IPS-15b (cell line): ENCODE results near the gene OR6J1.
"Not testable (repeated sequence)": the region's sequence is repeated elsewhere in the genome, so short reads cannot be mapped to it uniquely, and the experiment has no call there.

Experiments used
- H3K27me3 ChIP-seq: one replicate; pipeline ENCODE4 v1.6.1; 2013; ENCODE audit warnings: low read length; ENCODE audit not compliant: control insufficient read depth, insufficient read depth
- H3K36me3 ChIP-seq: one replicate; pipeline ENCODE4 v1.6.1; 2013; ENCODE audit warnings: low read length; ENCODE audit not compliant: control insufficient read depth, insufficient read depth
- H3K4me1 ChIP-seq: one replicate; pipeline ENCODE4 v1.6.1; 2013; ENCODE audit warnings: mild to moderate bottlenecking, low read length; ENCODE audit not compliant: control insufficient read depth, insufficient read depth
- H3K4me3 ChIP-seq: one replicate; pipeline ENCODE4 v1.5.1; 2013; ENCODE audit warnings: low read depth, low read length
- H3K9ac ChIP-seq: one replicate; pipeline ENCODE4 v1.6.1; 2013; ENCODE audit warnings: low read depth, mild to moderate bottlenecking, low read length
- H3K9me3 ChIP-seq: one replicate; pipeline ENCODE4 v1.6.1; 2013; ENCODE audit warnings: mild to moderate bottlenecking, low read length; ENCODE audit not compliant: control insufficient read depth, insufficient read depth

OR6J1 gene

GRCh38 chr14:22644305-22644635, at the start of gene OR6J1:
Gene OR6J1 (minus strand): TSS chr14:22644352. CDS start chr14:22634811, 9,541 bp downstream.
- Histone ChIP-seq H3K4me3 (no peak within 1 kb of the TSS), H3K9ac (no peak within 1 kb of the TSS), H3K36me3 (no peaks in the 10 kb centered on the region), H3K4me1 (no peaks in the 10 kb centered on the region), H3K27me3 (no peaks in the 10 kb centered on the region), H3K9me3 (no peaks in the 10 kb centered on the region)

DNA sequence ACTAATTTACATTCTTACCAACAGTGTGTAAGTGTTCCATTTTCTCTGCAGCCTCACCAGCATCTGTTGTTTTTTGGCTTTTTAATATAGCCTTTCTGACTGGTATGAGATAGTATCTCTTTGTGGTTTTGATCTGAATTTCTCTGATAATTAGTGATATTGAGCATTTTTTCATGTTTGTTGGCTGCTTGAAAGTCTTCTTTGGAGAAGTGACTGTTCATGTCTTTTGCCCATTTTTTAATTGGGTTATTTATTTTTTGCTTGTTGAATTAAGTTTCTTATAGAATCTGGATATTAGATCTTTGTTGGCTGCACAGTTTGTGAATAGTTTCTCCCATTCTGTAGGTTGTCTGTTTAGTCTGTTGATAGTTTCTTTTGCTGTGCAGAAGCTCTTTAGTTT, 48.0 kb upstream of the OR6J1 start:
- H3K36me3 ChIP-seq: no peaks in the 10 kb centered on the region
- H3K9ac ChIP-seq: no peak overlapping the region
- no peaks in the 10 kb centered on the region for H3K4me1 ChIP-seq
- no peak overlapping the region for H3K4me3 ChIP-seq
- no peaks in the 10 kb centered on the region for H3K27me3 ChIP-seq
- H3K9me3 ChIP-seq: no peaks in the 10 kb centered on the region

- H3K9me3 ChIP-seq: no peaks in the 10 kb centered on the region
- no peak overlapping the region for H3K4me3 ChIP-seq
- no peaks in the 10 kb centered on the region for H3K36me3 ChIP-seq
- H3K9ac ChIP-seq: no peak overlapping the region
- H3K4me1 ChIP-seq: no peaks in the 10 kb centered on the region
- no peaks in the 10 kb centered on the region for H3K27me3 ChIP-seq
Observed at GRCh38 chr14:22691171-22691570, 47.0 kb upstream of the OR6J1 start.

DNA sequence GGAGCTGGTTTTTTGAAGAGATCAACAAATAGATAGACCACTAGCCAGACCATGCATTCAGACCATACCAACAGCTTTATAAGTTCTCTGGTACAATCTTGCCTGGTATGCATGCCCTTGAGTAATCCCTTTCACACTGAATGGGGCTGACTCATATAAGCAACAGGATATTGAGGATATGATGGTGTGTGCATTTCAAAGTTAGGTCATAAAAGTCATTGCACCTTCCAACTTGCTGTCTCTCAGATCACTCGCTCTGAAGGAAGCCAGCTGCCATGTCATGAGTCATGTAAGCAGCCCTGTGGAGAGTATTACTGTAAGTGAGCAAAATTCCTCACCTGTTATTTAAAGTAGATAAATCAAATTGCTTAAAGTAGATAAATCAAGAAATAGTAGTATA, 45.0 kb upstream of the OR6J1 start:
- no peak overlapping the region for H3K4me3 ChIP-seq
- H3K36me3 ChIP-seq: no peaks in the 10 kb centered on the region
- H3K27me3 ChIP-seq: no peaks in the 10 kb centered on the region
- H3K9ac ChIP-seq: no peak overlapping the region
- no peaks in the 10 kb centered on the region for H3K9me3 ChIP-seq
- H3K4me1 ChIP-seq: no peaks in the 10 kb centered on the region

GRCh38 chr14:22687969-22688368, 43.8 kb upstream of the OR6J1 start:
- H3K9ac ChIP-seq, H3K4me1 ChIP-seq, H3K9me3 ChIP-seq, H3K27me3 ChIP-seq, H3K4me3 ChIP-seq, H3K36me3 ChIP-seq: not testable (repeated sequence)

DNA sequence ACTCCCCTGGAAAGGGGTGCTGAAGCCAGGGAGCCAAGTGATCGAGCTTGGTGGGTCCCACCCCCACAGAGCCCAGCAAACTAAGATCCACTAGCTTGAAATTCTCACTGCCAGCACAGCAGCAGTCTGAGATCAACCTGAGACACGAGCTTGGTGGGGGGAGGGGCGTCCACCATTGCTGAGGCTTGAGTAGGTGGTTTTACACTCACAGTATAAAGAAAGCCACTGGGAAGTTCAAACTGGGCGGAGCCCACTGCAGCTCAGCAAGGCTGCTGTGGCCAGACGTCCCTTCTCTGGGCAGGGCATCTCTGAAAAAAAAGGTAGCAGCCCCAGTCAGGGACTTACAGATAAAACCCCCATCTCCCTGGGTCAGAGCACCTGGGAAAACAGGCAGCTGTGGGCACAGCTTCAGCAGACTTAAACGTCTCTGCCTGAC, 42.0 kb upstream of the OR6J1 start:
- H3K9me3 ChIP-seq, H3K27me3 ChIP-seq, H3K36me3 ChIP-seq, H3K4me1 ChIP-seq: not testable (repeated sequence)
- Histone ChIP-seq H3K9ac (peak overlapping the region; percentile 16), H3K4me3 (peak overlapping the region; percentile 7)

- Histone ChIP-seq H3K36me3 (no peaks in the 10 kb centered on the region), H3K4me3 (peak overlapping the region; percentile 7), H3K27me3 (no peaks in the 10 kb centered on the region), H3K4me1 (no peaks in the 10 kb centered on the region), H3K9ac (no peak overlapping the region), H3K9me3 (no peaks in the 10 kb centered on the region)
Observed at GRCh38 chr14:22685467-22685866, 41.3 kb upstream of the OR6J1 start.

GRCh38 chr14:22683428-22683827, 39.3 kb upstream of the OR6J1 start:
- H3K36me3 ChIP-seq, H3K27me3 ChIP-seq, H3K4me1 ChIP-seq, H3K9ac ChIP-seq, H3K9me3 ChIP-seq, H3K4me3 ChIP-seq: not testable (repeated sequence)

GRCh38 chr14:22678221-22678620, 34.1 kb upstream of the OR6J1 start:
- Histone ChIP-seq H3K4me1 (no peaks in the 10 kb centered on the region), H3K36me3 (no peaks in the 10 kb centered on the region), H3K9me3 (no peaks in the 10 kb centered on the region), H3K27me3 (no peaks in the 10 kb centered on the region), H3K4me3 (no peak overlapping the region), H3K9ac (no peak overlapping the region)

DNA sequence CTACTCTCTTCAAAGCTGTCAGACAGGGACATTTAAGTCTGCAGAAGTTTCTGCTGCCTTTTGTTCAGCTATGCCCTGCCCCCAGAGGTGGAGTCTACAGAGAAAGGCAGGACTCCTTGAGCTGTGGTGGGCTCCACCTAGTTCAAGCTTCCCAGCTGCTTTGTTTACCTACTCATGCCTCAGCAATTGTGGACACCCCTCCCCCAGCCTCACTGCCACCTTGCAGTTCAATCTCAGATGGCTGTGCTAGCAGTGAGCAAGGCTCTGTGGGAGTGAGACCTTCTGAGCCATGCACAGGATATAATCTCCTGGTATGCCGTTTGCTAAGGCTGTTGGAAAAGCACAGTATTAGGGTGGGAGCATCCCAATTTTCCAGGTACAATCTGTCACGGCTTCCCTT, 33.4 kb upstream of the OR6J1 start:
- not testable (repeated sequence) for H3K9ac ChIP-seq, H3K4me1 ChIP-seq, H3K36me3 ChIP-seq, H3K4me3 ChIP-seq, H3K9me3 ChIP-seq, H3K27me3 ChIP-seq

DNA sequence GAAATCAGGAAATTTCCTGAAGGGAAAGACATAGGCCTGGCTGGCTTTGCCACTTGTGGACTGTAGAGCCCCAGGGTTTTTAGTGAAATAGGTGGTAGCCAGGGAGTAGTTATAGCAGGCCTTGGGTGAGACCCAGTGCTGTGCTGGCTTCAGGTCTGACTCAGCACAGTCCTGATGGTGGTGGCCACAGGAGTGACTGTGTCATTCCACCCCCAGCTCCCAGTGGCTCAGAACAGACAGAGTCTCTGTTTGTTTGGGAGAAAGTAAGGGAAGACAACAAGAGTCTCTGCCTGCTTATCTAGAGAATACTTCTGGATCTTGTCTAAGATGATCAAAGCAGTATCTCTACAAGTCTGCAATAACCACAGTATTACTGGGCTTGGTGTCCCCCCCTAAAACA, 27.5 kb upstream of the OR6J1 start:
- H3K9me3 ChIP-seq: no peaks in the 10 kb centered on the region
- H3K9ac ChIP-seq: no peak overlapping the region
- H3K36me3 ChIP-seq: no peaks in the 10 kb centered on the region
- H3K4me1 ChIP-seq: no peaks in the 10 kb centered on the region
- H3K4me3 ChIP-seq: no peak overlapping the region
- peaks cover 2% of the 10 kb centered on the region for H3K27me3 ChIP-seq

- H3K36me3 ChIP-seq: no peaks in the 10 kb centered on the region
- H3K4me3 ChIP-seq: no peak overlapping the region
- H3K4me1 ChIP-seq: no peaks in the 10 kb centered on the region
Observed at GRCh38 chr14:22668863-22669262, 24.7 kb upstream of the OR6J1 start.

DNA sequence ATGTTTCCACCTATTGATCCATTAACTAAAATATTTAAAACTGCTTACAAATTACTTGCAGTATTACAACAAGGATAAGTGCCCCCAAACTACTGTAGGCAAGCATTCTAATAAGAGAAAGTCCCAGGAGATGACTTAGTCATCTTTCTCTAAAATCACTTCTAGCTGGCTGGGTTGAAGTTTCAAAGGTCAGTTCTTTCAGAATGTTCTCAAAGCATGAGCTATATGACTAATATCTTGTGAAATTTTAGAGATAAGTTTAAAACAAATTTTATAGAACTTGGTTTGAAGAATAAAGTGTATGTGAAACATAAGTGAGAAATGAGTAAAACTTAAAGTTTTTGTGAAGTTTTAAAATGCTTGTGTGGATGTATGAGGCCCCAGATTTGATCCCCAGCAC, 24.3 kb upstream of the OR6J1 start:
- Histone ChIP-seq H3K36me3 (no peaks in the 10 kb centered on the region), H3K9ac (no peak overlapping the region), H3K27me3 (peaks cover 2% of the 10 kb centered on the region), H3K4me1 (no peaks in the 10 kb centered on the region), H3K4me3 (no peak overlapping the region), H3K9me3 (no peaks in the 10 kb centered on the region)

More at GRCh38 chr14:22668863-22669262, 24.7 kb upstream of the OR6J1 start:
- H3K9ac ChIP-seq: no peak overlapping the region
- H3K27me3 ChIP-seq: peaks cover 2% of the 10 kb centered on the region
- H3K9me3 ChIP-seq: no peaks in the 10 kb centered on the region
